Measurements from ENCODE around the gene DRD3.
A peak's percentile ranks its signal among the peaks of the same experiment; 100 is the strongest.

Gene DRD3

GRCh38 chr3:114157321-114157720, 21.5 kb downstream of the DRD3 start:
- Histone ChIP-seq H3K27ac (replicated peaks) (no peak overlapping the region), H3K4me3 (replicated peaks; ENCODE audit: insufficient read depth, low read length) (no peak overlapping the region), H3K27me3 (ENCODE audit: insufficient read depth, poor library complexity, severe bottlenecking) (no peaks in the 10 kb centered on the region)
- DNase-seq (ENCODE audit: low read depth in 1 of 2, low spot score in 1 of 2) = no peak
- TF ChIP-seq SPI1 (IDR thresholded peaks at IDR 0.05; ENCODE audit: borderline replicate concordance, low read depth) (no peak), REST (IDR thresholded peaks at IDR 0.05; ENCODE audit: insufficient replicate concordance, low read depth) (no peak)

- H3K27me3 ChIP-seq (ENCODE audit: insufficient read depth, poor library complexity, severe bottlenecking) = no peaks in the 10 kb centered on the region
- TF ChIP-seq CTCF (IDR thresholded peaks at IDR 0.05; ENCODE audit: insufficient read depth, low read length) (peak; percentile 39), SPI1 (IDR thresholded peaks at IDR 0.05; ENCODE audit: borderline replicate concordance, low read depth) (no peak)
- H3K4me3 ChIP-seq (replicated peaks; ENCODE audit: insufficient read depth, low read length) = no peak overlapping the region
- no peak overlapping the region for H3K27ac ChIP-seq (replicated peaks)
- peak in 1 of 2 experiments; percentile 61 for DNase-seq (ENCODE audit: low read depth in 1 of 2, low spot score in 1 of 2)
Observed at GRCh38 chr3:114155370-114155821, 23.5 kb downstream of the DRD3 start.

- no peak overlapping the region for H3K27ac ChIP-seq (replicated peaks)
- no peak for TF ChIP-seq GABPA (IDR thresholded peaks at IDR 0.05; ENCODE audit: low read depth)
- TF ChIP-seq SPI1 (IDR thresholded peaks at IDR 0.05; ENCODE audit: borderline replicate concordance, low read depth) = no peak
- TF ChIP-seq CTCF (IDR thresholded peaks at IDR 0.05; ENCODE audit: insufficient read depth, low read length) = no peak
- TF ChIP-seq REST (IDR thresholded peaks at IDR 0.05; ENCODE audit: insufficient replicate concordance, low read depth) = no peak
- TF ChIP-seq POLR2AphosphoS5 (IDR thresholded peaks at IDR 0.05; ENCODE audit: low read depth) = no peak
- no peak overlapping the region for H3K4me3 ChIP-seq (replicated peaks; ENCODE audit: insufficient read depth, low read length)
Observed at GRCh38 chr3:114154321-114154821, 24.5 kb downstream of the DRD3 start.

GRCh38 chr3:114152519-114153151, 26.2 kb downstream of the DRD3 start:
- TF ChIP-seq POLR2AphosphoS5 (IDR thresholded peaks at IDR 0.05; ENCODE audit: low read depth) (no peak), CTCF (IDR thresholded peaks at IDR 0.05; ENCODE audit: insufficient read depth, low read length) (peak; percentile 91), REST (IDR thresholded peaks at IDR 0.05; ENCODE audit: insufficient replicate concordance, low read depth) (no peak), GABPA (IDR thresholded peaks at IDR 0.05; ENCODE audit: low read depth) (no peak), SPI1 (IDR thresholded peaks at IDR 0.05; ENCODE audit: borderline replicate concordance, low read depth) (peak; percentile 60; the same call in 1 of the 2 replicates)
- H3K27me3 ChIP-seq (ENCODE audit: insufficient read depth, poor library complexity, severe bottlenecking) = no peaks in the 10 kb centered on the region
- peak; percentile 24 to 64 for DNase-seq (ENCODE audit: low read depth in 1 of 2, low spot score in 1 of 2)
- H3K4me3 ChIP-seq (replicated peaks; ENCODE audit: insufficient read depth, low read length) = peak overlapping the region; percentile 33
- no peak overlapping the region for H3K27ac ChIP-seq (replicated peaks)

More at GRCh38 chr3:114154321-114154821, 24.5 kb downstream of the DRD3 start:
- DNase-seq (ENCODE audit: low read depth in 1 of 2, low spot score in 1 of 2) = no peak
- no peaks in the 10 kb centered on the region for H3K27me3 ChIP-seq (ENCODE audit: insufficient read depth, poor library complexity, severe bottlenecking)
